Fibroblast of villous mesenchyme (primary cell): ENCODE data around the gene ADAP2. TPM values are rescaled to one million over a fixed set of nuclear protein-coding genes. Genes with fewer than 3 reads are reported as not detected.
"Not testable (repeated sequence)": the region's sequence is repeated elsewhere in the genome, so short reads cannot be mapped to it uniquely, and the experiment has no call there.

Experiments used
- DNase-seq: peaks from one replicate; pipeline ENCODE4 v3.0.0-alpha.2; 2010; ENCODE audit warnings: low read depth
- H3K4me3 ChIP-seq: 2 replicates; pipeline ENCODE4 v1.5.1; 2011; ENCODE audit warnings: low read depth, mild to moderate bottlenecking, low read length
- total RNA-seq: library from RNA; depleted of rRNA; stranded (reverse); fragments of >200 nt; gene quantifications from 2 replicates; pipeline ENCODE4 v1.2.3, GENCODE V29; 2012
- TF ChIP-seq, protein P1 (sequence below): IDR thresholded peaks from 2 replicates; pipeline ENCODE4 v1.5.1; 2012; ENCODE audit warnings: low read depth, mild to moderate bottlenecking, low read length; ENCODE audit not compliant: insufficient read depth

The ADAP2 gene
- total RNA-seq, 1 donor = 3.0 TPM

- no peak overlapping the region for H3K4me3 ChIP-seq
- TF ChIP-seq, protein P1, sequence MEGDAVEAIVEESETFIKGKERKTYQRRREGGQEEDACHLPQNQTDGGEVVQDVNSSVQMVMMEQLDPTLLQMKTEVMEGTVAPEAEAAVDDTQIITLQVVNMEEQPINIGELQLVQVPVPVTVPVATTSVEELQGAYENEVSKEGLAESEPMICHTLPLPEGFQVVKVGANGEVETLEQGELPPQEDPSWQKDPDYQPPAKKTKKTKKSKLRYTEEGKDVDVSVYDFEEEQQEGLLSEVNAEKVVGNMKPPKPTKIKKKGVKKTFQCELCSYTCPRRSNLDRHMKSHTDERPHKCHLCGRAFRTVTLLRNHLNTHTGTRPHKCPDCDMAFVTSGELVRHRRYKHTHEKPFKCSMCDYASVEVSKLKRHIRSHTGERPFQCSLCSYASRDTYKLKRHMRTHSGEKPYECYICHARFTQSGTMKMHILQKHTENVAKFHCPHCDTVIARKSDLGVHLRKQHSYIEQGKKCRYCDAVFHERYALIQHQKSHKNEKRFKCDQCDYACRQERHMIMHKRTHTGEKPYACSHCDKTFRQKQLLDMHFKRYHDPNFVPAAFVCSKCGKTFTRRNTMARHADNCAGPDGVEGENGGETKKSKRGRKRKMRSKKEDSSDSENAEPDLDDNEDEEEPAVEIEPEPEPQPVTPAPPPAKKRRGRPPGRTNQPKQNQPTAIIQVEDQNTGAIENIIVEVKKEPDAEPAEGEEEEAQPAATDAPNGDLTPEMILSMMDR = no peak
- DNase-seq = peak; percentile 13
Measured at GRCh38 chr17:30961209-30962188, 39.8 kb downstream of the ADAP2 start.

DNA sequence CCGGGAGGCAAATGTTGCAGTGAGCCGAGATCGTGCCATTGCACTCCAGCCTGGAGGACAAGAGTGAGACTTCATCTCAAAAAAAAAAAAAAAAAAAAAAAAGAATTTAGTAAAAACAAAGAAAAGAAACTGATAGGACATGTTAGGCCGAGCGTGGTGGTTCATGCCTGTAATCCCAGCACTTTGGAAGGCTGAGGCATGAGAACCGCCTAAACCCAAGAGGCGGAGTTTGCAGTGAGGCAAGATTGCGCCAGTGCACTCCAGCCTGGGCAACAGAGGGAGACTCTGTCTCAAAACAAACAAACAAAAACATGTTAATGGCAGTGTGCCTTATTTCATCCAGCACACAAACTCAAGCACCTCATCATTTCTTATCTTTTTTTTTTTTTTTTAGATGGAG lies 42.6 kb downstream of the ADAP2 start:
- DNase-seq, H3K4me3 ChIP-seq: not testable (repeated sequence)

GRCh38 chr17:30964876-30965275 lies 43.1 kb downstream of the ADAP2 start:
- peak; percentile 25 for DNase-seq
- no peak overlapping the region for H3K4me3 ChIP-seq
- TF ChIP-seq, protein P1 = no peak

DNA sequence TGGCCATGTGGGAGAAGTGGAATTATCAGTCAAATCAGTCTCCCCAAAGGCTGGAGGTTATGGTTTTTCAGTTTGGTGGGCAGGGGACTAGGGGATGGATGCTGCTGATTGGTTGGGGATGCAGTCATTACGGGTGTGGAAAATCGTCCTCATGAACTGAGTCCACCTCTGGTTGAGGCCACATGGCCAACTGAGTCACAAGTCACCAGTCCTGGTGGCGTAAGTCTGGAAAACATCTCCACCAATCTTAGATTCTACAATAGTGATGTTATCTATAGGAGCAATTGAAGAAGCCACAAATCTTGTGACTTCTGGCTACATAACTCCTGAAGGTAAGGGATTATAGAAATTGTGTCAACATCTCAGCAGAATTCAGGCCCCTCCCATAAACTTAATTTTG lies 43.9 kb downstream of the ADAP2 start:
- no peak overlapping the region for H3K4me3 ChIP-seq
- TF ChIP-seq, protein P1 = no peak
- no peak for DNase-seq

GRCh38 chr17:30967911-30968310 lies 46.2 kb downstream of the ADAP2 start:
- H3K4me3 ChIP-seq, DNase-seq: not testable (repeated sequence)

DNA sequence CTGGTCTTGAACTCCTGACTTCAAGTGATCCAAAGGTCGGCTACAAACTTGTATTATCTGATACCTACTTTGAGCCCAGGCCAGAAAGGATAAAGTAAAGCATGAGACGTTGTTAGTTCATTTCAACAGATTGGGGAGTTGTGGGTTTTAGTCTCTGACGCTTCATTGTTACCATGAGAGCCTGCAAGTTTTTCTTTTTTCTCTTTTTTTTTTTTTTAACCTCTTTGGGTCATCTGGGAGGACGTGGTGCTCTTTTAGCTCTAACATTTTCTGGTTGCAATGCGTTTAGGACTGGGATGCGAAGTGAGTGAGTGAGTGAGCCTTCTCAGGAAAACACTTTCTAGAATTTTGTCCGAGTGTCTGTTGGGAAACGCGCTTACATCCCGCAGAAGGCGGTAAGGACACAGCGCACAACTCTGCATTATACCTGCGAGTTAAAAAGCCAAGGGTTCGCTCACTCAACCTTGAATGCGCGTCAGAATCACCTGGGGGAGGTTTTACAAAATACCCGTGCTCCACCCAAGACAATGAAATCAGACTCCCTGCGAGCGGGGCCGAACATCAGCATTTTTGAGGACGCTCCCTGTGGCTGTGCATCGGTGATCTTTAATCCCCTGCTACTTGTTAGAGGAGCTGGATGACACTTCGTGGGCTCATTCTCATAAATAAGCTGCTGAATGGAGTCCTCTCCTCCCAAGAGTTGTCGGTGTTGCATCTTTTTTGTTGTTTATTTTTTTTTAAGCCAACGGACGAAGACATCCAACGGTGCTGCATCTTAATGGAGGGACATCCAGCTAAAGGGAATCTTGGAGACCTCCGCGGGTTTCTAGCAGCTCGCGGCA lies 48.5 kb downstream of the ADAP2 start:
- no peak for DNase-seq
- H3K4me3 ChIP-seq = peak overlapping the region; percentile 67
- TF ChIP-seq, protein P1 = no peak

DNA sequence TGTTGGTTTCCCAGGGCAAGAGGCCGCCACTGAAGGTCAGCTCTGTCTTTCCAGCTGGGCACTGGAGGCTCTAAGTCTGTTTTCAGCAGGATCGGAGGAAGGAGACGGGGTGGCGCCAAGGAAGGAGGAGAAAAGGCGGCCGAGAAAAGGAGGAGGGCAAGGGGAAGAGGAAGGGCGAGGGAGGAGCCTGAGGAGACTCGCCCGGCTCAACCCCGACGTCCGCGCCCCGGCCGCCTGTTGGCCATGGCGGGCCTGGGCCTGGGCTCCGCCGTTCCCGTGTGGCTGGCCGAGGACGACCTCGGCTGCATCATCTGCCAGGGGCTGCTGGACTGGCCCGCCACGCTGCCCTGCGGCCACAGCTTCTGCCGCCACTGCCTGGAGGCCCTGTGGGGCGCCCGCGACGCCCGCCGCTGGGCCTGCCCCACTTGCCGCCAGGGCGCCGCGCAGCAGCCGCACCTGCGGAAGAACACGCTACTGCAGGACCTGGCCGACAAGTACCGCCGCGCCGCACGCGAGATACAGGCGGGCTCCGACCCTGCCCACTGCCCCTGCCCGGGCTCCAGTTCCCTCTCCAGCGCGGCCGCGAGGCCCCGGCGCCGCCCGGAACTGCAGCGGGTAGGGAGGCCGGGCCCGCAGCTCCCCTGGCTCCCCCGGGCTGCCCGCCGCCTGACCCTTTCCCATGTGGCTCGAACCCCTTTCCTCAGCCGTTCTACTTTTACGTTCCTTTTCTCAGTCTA lies 49.3 kb downstream of the ADAP2 start, which contains the start of gene RNF135:
Gene RNF135 (plus strand): TSS at position 209 of the 737 bp plus-strand sequence. CDS start 35 bp downstream, at position 244.
- TF ChIP-seq, protein P1 = peak; percentile 27
- peak within 1 kb of the TSS; percentile 67 for H3K4me3 ChIP-seq
- DNase-seq = peak; percentile 88
